Stimulated activated CD4-positive, alpha-beta T cell treated with anti-CD3 and anti-CD28 coated beads, Interleukin-15, amount 100 ng/mL, for 48 hours (primary cell): ENCODE results near the gene GNAS-AS1.

ENCODE experiments used
- DNase-seq, 2 donors: peaks; one replicate each; pipeline ENCODE4 v3.0.0-alpha.2; 2020; ENCODE audit warnings: low read depth in 2 of 2

GNAS-AS1 gene

DNA sequence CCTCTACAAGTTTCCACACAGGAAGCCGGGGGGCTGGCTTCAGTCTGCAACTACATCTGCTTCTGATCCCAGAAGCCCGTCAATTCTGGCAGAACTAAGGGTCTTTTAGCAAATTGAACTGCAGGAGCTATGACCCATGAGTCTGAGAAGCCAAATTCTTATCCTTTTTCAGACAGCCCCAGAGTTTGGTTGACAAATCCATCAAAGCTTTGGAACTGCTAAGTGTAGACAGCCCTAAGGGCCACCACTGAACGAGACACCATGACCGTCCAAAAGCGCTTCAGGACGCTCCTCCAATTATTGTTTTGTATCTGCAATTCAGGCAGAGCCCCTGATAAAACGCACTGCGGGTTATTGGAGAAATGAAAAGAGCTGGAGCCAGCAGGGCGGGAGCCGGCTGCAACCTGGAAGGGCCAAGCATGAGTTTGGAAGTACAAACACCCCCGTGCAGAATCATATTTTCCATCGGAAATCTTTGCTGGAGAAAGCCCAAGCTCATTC is 67.1 kb downstream of the GNAS-AS1 start:
- no peak for DNase-seq

DNA sequence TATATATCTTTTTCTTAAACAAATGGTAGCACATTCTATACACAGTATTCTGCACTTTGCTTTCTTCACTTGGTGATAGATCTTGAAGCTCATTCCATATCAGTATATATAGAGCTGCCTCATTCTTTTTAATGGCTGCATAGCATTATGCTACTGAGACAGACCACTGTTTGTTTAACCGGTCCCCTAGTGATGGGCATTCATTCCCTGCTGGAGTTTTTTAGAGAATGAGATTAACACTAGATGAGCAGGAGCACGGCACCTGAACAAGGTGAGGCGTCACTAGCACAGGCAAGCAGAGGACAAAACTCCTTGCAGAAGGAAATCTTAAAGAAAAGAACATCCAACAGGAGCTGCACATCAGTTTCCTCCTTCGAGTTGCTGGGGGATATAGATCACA is 69.6 kb downstream of the GNAS-AS1 start:
- DNase-seq, result no peak

DNA sequence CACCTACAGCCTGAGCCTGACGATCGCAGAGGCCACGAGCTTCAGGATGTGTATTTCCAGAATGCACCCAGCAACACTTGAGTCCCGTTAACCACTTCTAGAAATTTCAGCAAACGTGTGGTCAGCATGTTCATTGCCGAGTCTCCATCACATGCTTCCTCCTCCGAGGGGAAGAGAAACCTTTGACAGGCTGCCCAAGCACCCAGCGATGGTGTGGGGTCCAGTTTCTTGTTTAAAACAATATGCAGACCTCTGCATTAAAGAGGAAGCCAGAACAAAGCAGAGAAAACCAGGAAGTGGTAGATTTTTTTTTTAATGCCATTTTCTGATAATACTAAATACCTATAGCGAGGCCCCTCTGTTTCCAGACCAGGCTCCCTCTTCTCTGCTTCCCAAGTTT is 71.9 kb downstream of the GNAS-AS1 start:
- no peak for DNase-seq

DNA sequence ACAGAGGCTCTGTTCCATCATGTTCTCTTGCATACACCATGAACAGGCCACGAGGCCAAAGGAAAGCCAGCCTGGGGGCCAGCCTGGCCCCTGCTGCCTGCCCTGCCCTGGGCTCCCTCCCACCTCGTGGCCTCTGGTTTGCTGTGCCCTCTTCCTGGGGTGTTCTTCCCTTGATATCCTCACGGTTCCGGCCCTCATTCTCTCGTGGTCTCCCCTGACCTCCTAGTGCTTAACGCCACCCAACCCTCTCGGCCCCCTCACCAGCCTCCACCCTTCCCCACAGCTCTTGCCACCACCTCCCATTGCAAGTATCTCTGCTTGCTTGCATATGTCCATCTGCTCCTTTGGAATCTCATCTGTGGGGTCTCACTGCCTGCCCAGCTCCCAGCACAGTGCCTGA is 73.0 kb downstream of the GNAS-AS1 start:
- no peak for DNase-seq

DNA sequence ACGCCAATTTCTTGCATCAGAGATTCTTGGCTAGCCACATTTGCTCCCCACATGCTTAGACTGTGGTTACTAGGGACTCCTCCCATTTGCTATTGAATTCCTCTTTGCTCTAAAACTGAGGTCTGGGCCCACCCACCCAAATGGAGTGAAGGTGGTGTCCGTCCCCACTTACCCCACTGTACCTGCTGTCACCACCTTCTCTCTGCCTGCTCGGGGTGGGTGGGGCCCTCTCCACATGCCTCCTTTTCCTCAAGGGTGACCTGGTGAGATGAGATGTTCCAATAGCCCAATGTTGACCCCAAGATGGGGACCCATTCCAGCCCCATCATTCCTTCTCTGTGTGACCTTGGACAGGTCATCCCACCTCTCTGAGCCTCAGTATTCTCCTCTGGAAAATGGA is 74.6 kb downstream of the GNAS-AS1 start:
- no peak for DNase-seq

DNA sequence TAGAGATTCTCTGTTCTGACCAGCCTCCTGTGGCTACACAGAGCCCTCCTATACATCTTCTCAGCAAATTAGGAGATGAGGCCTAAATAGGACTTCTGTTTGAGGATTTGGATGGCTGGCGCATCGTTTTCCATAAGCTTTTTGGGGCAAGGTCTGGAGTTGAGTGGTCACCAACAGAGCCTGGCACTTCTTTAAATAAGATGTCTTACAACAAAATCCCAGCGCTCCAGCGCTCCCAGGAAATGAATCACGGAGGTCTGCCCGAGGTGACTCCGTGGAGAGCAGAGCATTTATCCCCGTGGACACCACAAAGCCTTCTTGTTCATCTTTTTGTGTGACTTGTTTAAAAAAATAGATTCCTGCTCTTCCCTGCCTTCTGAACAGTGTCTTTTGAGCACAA is 75.3 kb downstream of the GNAS-AS1 start:
- no peak for DNase-seq

DNA sequence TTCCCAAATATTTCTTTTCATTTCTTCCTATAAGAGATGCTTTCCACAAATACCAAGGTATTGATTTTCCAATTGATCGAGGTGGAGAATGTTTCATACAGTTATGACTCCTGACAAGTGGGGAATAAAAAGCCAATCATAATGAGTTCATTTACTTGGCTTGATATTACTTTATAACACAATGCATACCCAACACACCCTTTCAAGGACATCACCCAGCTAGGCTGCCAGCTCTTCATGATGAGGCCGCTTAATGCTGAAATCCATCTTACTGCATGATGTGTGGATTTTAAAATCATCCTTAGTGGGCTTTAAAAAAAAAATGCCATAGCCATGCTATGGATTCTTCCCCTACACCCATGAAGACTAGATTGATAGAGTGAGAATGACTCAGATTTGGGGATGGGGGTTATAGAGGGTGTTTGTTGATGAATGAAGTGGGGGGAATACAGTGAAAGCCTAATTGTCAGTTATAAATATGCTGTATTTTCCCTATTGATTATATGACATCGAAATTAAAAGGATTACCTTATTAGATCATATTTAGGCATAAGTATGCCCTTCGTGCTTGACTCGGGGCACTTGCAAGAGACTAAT is 75.9 kb downstream of the GNAS-AS1 start:
- DNase-seq, result no peak

DNA sequence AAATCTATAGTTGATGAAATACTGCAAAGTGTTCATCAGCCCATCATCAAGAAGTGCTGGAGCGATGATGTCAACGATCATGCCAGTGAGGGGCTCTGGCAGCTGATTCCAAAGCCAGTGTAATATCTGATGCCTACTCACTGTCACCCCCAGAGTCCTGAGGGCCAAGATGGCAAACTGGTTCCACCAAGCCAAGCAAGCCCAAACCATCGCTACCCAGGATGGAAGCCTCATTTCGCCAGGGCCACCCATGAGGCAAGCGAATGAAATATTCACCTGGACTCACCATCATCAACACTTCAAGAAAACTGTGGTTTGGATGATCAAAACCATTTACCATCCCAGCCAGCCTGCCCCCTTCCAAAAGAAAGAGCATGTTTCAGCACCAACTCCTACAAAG is 76.5 kb downstream of the GNAS-AS1 start:
- no peak for DNase-seq

DNA sequence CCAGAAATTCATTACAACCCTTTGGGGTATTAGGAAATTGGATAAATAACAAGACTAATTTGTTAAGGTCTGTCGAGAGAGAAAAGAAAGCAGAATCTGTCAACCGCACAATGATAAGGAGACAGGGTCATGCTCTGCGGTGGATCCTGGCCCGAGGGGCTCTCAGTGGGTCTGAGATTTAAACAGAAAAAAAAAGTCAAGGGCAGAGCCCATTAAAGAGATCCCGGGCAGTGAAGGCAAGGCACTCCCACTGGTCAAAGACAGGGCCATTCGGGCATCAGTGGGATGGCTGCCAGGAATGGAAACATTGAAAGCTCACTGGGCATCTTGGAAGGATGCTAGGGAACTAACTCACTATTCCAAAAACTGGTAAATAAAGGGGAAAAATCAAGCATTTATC is 77.9 kb downstream of the GNAS-AS1 start:
- DNase-seq, result no peak
